H1 (cell line): ENCODE results near the gene KRT34. TPM values are rescaled to one million over a fixed set of nuclear protein-coding genes. Genes with fewer than 3 reads are reported as not detected.

Experiments used
- CTCF ChIA-PET: fragments of 300-600 bp; sonication (Branson Sonifier 250); formaldehyde crosslinking; loops from one replicate; lab custom pipeline; 2021; ENCODE audit not compliant: partially characterized antibody; lab: Charles Lee
- POLR2A ChIA-PET: fragments of 300-600 bp; sonication (Branson Sonifier 250); formaldehyde crosslinking; loops from one replicate; lab custom pipeline; 2021; ENCODE audit warnings: inconsistent platforms; ENCODE audit not compliant: partially characterized antibody; lab: Charles Lee
- DNase-seq, 2 experiments: peaks; one replicate each; pipeline versions ENCODE4 v3.0.0 to v3.0.0-alpha.2; 2010 to 2022; ENCODE audit warnings: low spot score in 2 of 2, low read depth in 1 of 2, mixed read lengths in 1 of 2
- FAIRE-seq: peaks from 2 replicates; lab custom pipeline; 2011; peaks lifted over from hg19 to GRCh38; lab: Jason Lieb, UNC
- H2AFZ ChIP-seq: 2 replicates; pipeline ENCODE4 v1.8.1; 2012; ENCODE audit warnings: low read length, inconsistent platforms
- H2AK5ac ChIP-seq: 2 replicates; pipeline ENCODE4 v1.6.1; 2013; ENCODE audit warnings: low read depth, low read length
- H2BK120ac ChIP-seq: replicated peaks from 2 replicates; pipeline ENCODE3; 2013; ENCODE audit warnings: low read depth, low read length, inconsistent platforms
- H2BK12ac ChIP-seq: 2 replicates; pipeline ENCODE4 v1.6.1; 2013; ENCODE audit warnings: low read depth, low read length
- H2BK15ac ChIP-seq: 2 replicates; pipeline ENCODE4 v1.6.1; 2013; ENCODE audit warnings: low read length
- H2BK20ac ChIP-seq: 2 replicates; pipeline ENCODE4 v1.6.1; 2013; ENCODE audit warnings: low read length
- H2BK5ac ChIP-seq: 2 replicates; pipeline ENCODE4 v1.6.1; 2013; ENCODE audit warnings: low read depth, low read length
- H3K14ac ChIP-seq: 2 replicates; pipeline ENCODE4 v1.6.1; 2013; ENCODE audit warnings: inconsistent platforms; ENCODE audit not compliant: insufficient read length
- H3K18ac ChIP-seq: 2 replicates; pipeline ENCODE4 v1.6.1; 2013; ENCODE audit warnings: low read length; ENCODE audit errors: extremely low read depth
- H3K23ac ChIP-seq: 2 replicates; pipeline ENCODE4 v1.6.1; 2013; ENCODE audit warnings: inconsistent platforms; ENCODE audit not compliant: insufficient read length
- H3K23me2 ChIP-seq: 2 replicates; pipeline ENCODE4 v1.6.1; 2013; ENCODE audit warnings: low read depth, low read length
- H3K27ac ChIP-seq: 2 replicates; pipeline ENCODE4 v1.6.1; 2011; ENCODE audit warnings: low read depth, low read length, inconsistent platforms
- H3K27me3 ChIP-seq, 4 experiments: replicated peaks in 1 of 4; 1 replicate in 1 of 4; 2 replicates in 3 of 4; pipeline versions ENCODE4 v1.6.1 to v1.8.1; 2011 to 2013; ENCODE audit warnings: low read length in 3 of 4, mild to moderate bottlenecking in 3 of 4, inconsistent platforms in 2 of 4, mixed read lengths in 2 of 4, moderate library complexity in 1 of 4; ENCODE audit not compliant: control insufficient read depth in 3 of 4, insufficient read depth in 3 of 4; ENCODE audit errors: extremely low read depth in 1 of 4
- H3K36me3 ChIP-seq, 4 experiments: 2 replicates each; pipeline versions ENCODE4 v1.6.1 to v1.8.1; 2011 to 2013; ENCODE audit warnings: mild to moderate bottlenecking in 4 of 4, low read length in 3 of 4, moderate library complexity in 2 of 4, control low read depth in 1 of 4, inconsistent platforms in 1 of 4; ENCODE audit not compliant: insufficient read depth in 4 of 4, control insufficient read depth in 2 of 4
- H3K4ac ChIP-seq: replicated peaks from 2 replicates; pipeline ENCODE3; 2013; ENCODE audit warnings: low read length, low read depth, mixed read lengths, inconsistent platforms; ENCODE audit not compliant: insufficient read length
- H3K4me1 ChIP-seq, 4 experiments: replicated peaks in 1 of 4; 1 replicate in 1 of 4; 2 replicates in 3 of 4; pipeline versions ENCODE4 v1.6.1 to v1.8.1; 2011 to 2013; ENCODE audit warnings: low read length in 3 of 4, inconsistent platforms in 2 of 4, mixed read lengths in 1 of 4; ENCODE audit not compliant: insufficient read depth in 4 of 4, control insufficient read depth in 3 of 4
- H3K4me2 ChIP-seq, 2 experiments: 2 replicates each; pipeline versions ENCODE4 v1.6.1 to v1.8.1; 2011 to 2013; ENCODE audit warnings: low read depth in 2 of 2, low read length in 2 of 2, control low read depth in 1 of 2, inconsistent platforms in 1 of 2, mild to moderate bottlenecking in 1 of 2; ENCODE audit not compliant: insufficient read depth in 1 of 2
- H3K4me3 ChIP-seq, 4 experiments: fragments of 200-600, 300-600 bp in 1 of 4; sonication (generic), shearing (Covaris generic), sonication (Bioruptor Twin) in 1 of 4; 2 replicates each; pipeline versions ENCODE4 v1.5.1 to v1.8.1; 2011 to 2016; ENCODE audit warnings: low read length in 4 of 4, low read depth in 3 of 4, control low read depth in 2 of 4, inconsistent platforms in 2 of 4, mild to moderate bottlenecking in 2 of 4, mixed read lengths in 1 of 4, moderate library complexity in 1 of 4; ENCODE audit not compliant: insufficient read depth in 2 of 4; ENCODE audit errors: extremely low read depth in 1 of 4
- H3K56ac ChIP-seq: replicated peaks from 2 replicates; pipeline ENCODE3; 2013; ENCODE audit warnings: low read depth, mild to moderate bottlenecking, mixed read lengths, low read length, inconsistent platforms; ENCODE audit not compliant: insufficient read length
- H3K79me1 ChIP-seq: 2 replicates; pipeline ENCODE4 v1.6.1; 2013; ENCODE audit warnings: low read depth, low read length, control low read depth
- H3K79me2 ChIP-seq, 2 experiments: 2 replicates each; pipeline versions ENCODE4 v1.6.1 to v1.8.1; 2012 to 2013; ENCODE audit warnings: low read length in 2 of 2, mild to moderate bottlenecking in 2 of 2, inconsistent platforms in 1 of 2; ENCODE audit not compliant: insufficient read depth in 2 of 2, control insufficient read depth in 1 of 2
- H3K9ac ChIP-seq, 4 experiments: replicated peaks in 1 of 4; 1 replicate in 1 of 4; 2 replicates in 3 of 4; pipeline versions ENCODE4 v1.6.1 to v1.8.1; 2011 to 2013; ENCODE audit warnings: low read depth in 3 of 4, low read length in 3 of 4, control low read depth in 2 of 4, mild to moderate bottlenecking in 2 of 4, moderate library complexity in 2 of 4, inconsistent platforms in 1 of 4; ENCODE audit errors: extremely low read depth in 1 of 4
- H3K9me3 ChIP-seq, 2 experiments: 2 replicates each; pipeline versions ENCODE4 v1.6.1 to v1.8.1; 2012 to 2013; ENCODE audit warnings: mild to moderate bottlenecking in 2 of 2, moderate library complexity in 2 of 2, control low read depth in 1 of 2, inconsistent platforms in 1 of 2, low read depth in 1 of 2, low read length in 1 of 2, mixed read lengths in 1 of 2; ENCODE audit not compliant: insufficient read depth in 2 of 2
- H4K20me1 ChIP-seq, 2 experiments: replicated peaks in 1 of 2; 2 replicates each; pipeline versions ENCODE3 to v1.8.1; 2011 to 2013; ENCODE audit warnings: inconsistent platforms in 2 of 2, low read length in 2 of 2, mild to moderate bottlenecking in 1 of 2; ENCODE audit not compliant: insufficient read depth in 2 of 2, control insufficient read depth in 1 of 2
- H4K5ac ChIP-seq: 2 replicates; pipeline ENCODE4 v1.6.1; 2013; ENCODE audit warnings: low read length, low read depth, mixed read lengths, inconsistent platforms; ENCODE audit not compliant: insufficient read length
- H4K8ac ChIP-seq: 2 replicates; pipeline ENCODE4 v1.8.0; 2013; ENCODE audit warnings: mild to moderate bottlenecking, moderate library complexity, low read length, inconsistent platforms; ENCODE audit not compliant: insufficient read depth; ENCODE audit errors: extremely low read depth
- H4K91ac ChIP-seq: replicated peaks from 2 replicates; pipeline ENCODE3; 2013; ENCODE audit warnings: low read length, mixed read lengths, inconsistent platforms; ENCODE audit not compliant: insufficient read length
- ASH2L ChIP-seq: fragments of 200-600, 300-600 bp; sonication (generic); IDR thresholded peaks from one replicate; pipeline ENCODE4 v1.7.1; 2017; ENCODE audit warnings: low read length
- CHD2 ChIP-seq: IDR thresholded peaks from 2 replicates; pipeline ENCODE4 v1.6.1; 2012; ENCODE audit warnings: low read length, improper control_type of control experiment
- E2F6 ChIP-seq: IDR thresholded peaks from 2 replicates; pipeline ENCODE4 v1.6.1; 2012; ENCODE audit warnings: inconsistent platforms
- EGR1 ChIP-seq: IDR thresholded peaks from 2 replicates; pipeline ENCODE4 v1.6.1; 2011; ENCODE audit warnings: low read depth, low read length, borderline replicate concordance
- POLR2AphosphoS5 ChIP-seq: IDR thresholded peaks from 2 replicates; pipeline ENCODE4 v1.6.1; 2011; ENCODE audit warnings: low read depth, low read length
- RXRA ChIP-seq: IDR thresholded peaks from 2 replicates; pipeline ENCODE4 v1.6.1; 2011; ENCODE audit warnings: low read depth, mild to moderate bottlenecking, low read length, moderate library complexity; ENCODE audit not compliant: insufficient read depth
- SAP30 ChIP-seq: fragments of 300-600 bp; sonication (generic); IDR thresholded peaks from 2 replicates; pipeline ENCODE4 v1.7.1; 2012; ENCODE audit warnings: low read length, moderate library complexity, mild to moderate bottlenecking, inconsistent platforms; ENCODE audit not compliant: insufficient read depth, insufficient replicate concordance
- SIN3A ChIP-seq, 2 experiments: IDR thresholded peaks in 1 of 2; conservative IDR thresholded peaks in 1 of 2; 2 replicates each; pipeline ENCODE4 v1.6.1; 2011 to 2012; ENCODE audit warnings: low read length in 2 of 2, improper control_type of control experiment in 1 of 2, low read depth in 1 of 2, mild to moderate bottlenecking in 1 of 2
- SP1 ChIP-seq: IDR thresholded peaks from 2 replicates; pipeline ENCODE4 v1.6.1; 2011; ENCODE audit warnings: low read depth, low read length
- SP2 ChIP-seq: IDR thresholded peaks from 2 replicates; pipeline ENCODE4 v1.6.1; 2012; ENCODE audit warnings: mild to moderate bottlenecking, low read length, inconsistent platforms
- TCF12 ChIP-seq: IDR thresholded peaks from 2 replicates; pipeline ENCODE4 v1.6.1; 2011; ENCODE audit warnings: low read depth, mild to moderate bottlenecking, low read length
- YY1 ChIP-seq: IDR thresholded peaks from 2 replicates; pipeline ENCODE4 v1.6.1; 2011; ENCODE audit warnings: low read depth, mild to moderate bottlenecking, low read length
- WGBS, 2 experiments: shearing (Covaris generic) in 1 of 2; methylation state at CpG; one replicate each; pipeline versions ENCODE4 v1.1.6 to v1.1.7; 2013 to 2015; ENCODE audit warnings: low lambda C conversion rate in 2 of 2, mixed read lengths in 2 of 2, inconsistent platforms in 1 of 2, low coverage in 1 of 2, missing lambda C conversion rate in 1 of 2; ENCODE audit not compliant: insufficient replicate concordance in 2 of 2, insufficient coverage in 1 of 2, insufficient read length in 1 of 2; ENCODE audit errors: extremely low coverage in 1 of 2, missing lambda C conversion rate in 1 of 2; 5-methylcytosine and 5-hydroxymethylcytosine counted together
- polyA plus RNA-seq, 7 experiments: library from polyadenylated mRNA; depleted of rRNA in 3 of 7; stranded (reverse) in 5 of 7; unstranded in 2 of 7; fragments of >200 nt in 5 of 7; fragments of 200-250 nt in 2 of 7; gene quantifications; 1 replicate in 5 of 7; 2 replicates in 1 of 7; 4 replicates in 1 of 7; pipeline versions ENCODE4 v1.2.1 to v1.2.3, GENCODE V29; 2011 to 2013; ENCODE audit warnings: missing spikeins in 2 of 7, mixed read lengths in 2 of 7
- total RNA-seq: library from RNA; stranded (reverse); fragmentation: NEBNext Ultra II Directional; extraction: Animal tissue kit (Norgen Biotek cat#: 25700); gene quantifications from 2 replicates; pipeline ENCODE4 v1.2.1, GENCODE V29; 2021

Gene KRT34
- total and polyA plus RNA-seq, 2 of the 8 experiments (the other 6 are each of a cell fraction or from before 2014, with no cell fraction given), result not detected

DNA sequence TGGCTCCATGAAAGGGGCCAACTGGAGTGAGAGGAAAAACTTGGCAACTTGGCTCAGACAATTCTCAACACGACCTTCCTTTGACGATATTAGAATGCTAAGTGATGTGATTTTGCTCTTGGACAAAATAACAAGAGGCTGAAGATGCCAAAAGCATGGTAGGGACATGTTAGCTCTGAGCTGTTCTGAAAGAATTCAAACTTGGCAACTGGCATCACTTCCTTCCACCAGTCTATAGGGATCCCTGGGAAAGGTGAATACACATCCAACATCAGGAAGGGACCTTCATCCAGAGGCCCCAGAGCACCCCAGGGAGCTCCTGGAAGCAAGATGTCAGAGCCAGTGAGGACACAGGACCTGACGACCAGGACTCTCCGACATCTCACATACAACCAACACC is 38.0 kb upstream of the KRT34 start:
- no peak overlapping the region for H3K18ac ChIP-seq
- no peak overlapping the region for H3K4me2 ChIP-seq
- H4K20me1 ChIP-seq, result no peaks in the 10 kb centered on the region
- TF ChIP-seq RXRA (no peak), CHD2 (no peak), SP2 (no peak), E2F6 (no peak), EGR1 (no peak), ASH2L (no peak), SP1 (no peak), POLR2AphosphoS5 (no peak), TCF12 (no peak), SAP30 (no peak), SIN3A (conservative IDR thresholded peaks at IDR 0.05 in 1 of 2, IDR thresholded peaks at IDR 0.05 in 1 of 2; ENCODE audit: low read depth in 1 of 2, low read length in 2 of 2) (no peak), YY1 (no peak)
- H3K9me3 ChIP-seq, result no peaks in the 10 kb centered on the region
- CTCF ChIA-PET, result interaction anchor here (0.6 to 1.5 kb wide), 2 partner anchors 19 to 128 kb away, joined by 3 to 4 read pairs; no protein-coding TSS in a partner anchor
- no peak for FAIRE-seq
- H4K91ac ChIP-seq, result no peak overlapping the region
- no peaks in the 10 kb centered on the region for H3K23me2 ChIP-seq
- WGBS, 2 experiments, result 84% methylated on average over 4 of the region's 4 CpGs; no CpG with 5 or more reads in 1 of the 2 experiments
- no peak overlapping the region for H3K9ac ChIP-seq
- no peaks in the 10 kb centered on the region for H3K27me3 ChIP-seq
- no peak overlapping the region for H3K14ac ChIP-seq
- no peak overlapping the region for H2BK20ac ChIP-seq
- H3K4me1 ChIP-seq, result no peaks in the 10 kb centered on the region; a peak in 1 of 7 replicates
- no peak overlapping the region for H2BK12ac ChIP-seq
- H3K23ac ChIP-seq, result no peak overlapping the region
- H2BK5ac ChIP-seq, result no peak overlapping the region
- H4K8ac ChIP-seq, result no peak overlapping the region
- POLR2A ChIA-PET, result no interaction called here
- no peaks in the 10 kb centered on the region for H3K79me2 ChIP-seq
- H2BK120ac ChIP-seq, result no peak overlapping the region
- no peak overlapping the region for H2BK15ac ChIP-seq
- no peak overlapping the region for H3K56ac ChIP-seq
- no peak overlapping the region for H2AK5ac ChIP-seq
- H3K4me3 ChIP-seq, result no peak overlapping the region
- no peak overlapping the region for H3K4ac ChIP-seq
- H3K79me1 ChIP-seq, result no peaks in the 10 kb centered on the region
- H4K5ac ChIP-seq, result no peak overlapping the region
- DNase-seq, result no peak
- H3K27ac ChIP-seq, result no peak overlapping the region
- no peak overlapping the region for H2AFZ ChIP-seq
- H3K36me3 ChIP-seq, result no peaks in the 10 kb centered on the region
